ENCODE measurements around the gene CRY2. TPM values are rescaled to one million over a fixed set of nuclear protein-coding genes. Genes with fewer than 3 reads are reported as not detected.

Gene CRY2
- total and polyA plus RNA-seq, 3 donors from 2014 or later, result 80.0 to 124 (median 109) TPM

DNA sequence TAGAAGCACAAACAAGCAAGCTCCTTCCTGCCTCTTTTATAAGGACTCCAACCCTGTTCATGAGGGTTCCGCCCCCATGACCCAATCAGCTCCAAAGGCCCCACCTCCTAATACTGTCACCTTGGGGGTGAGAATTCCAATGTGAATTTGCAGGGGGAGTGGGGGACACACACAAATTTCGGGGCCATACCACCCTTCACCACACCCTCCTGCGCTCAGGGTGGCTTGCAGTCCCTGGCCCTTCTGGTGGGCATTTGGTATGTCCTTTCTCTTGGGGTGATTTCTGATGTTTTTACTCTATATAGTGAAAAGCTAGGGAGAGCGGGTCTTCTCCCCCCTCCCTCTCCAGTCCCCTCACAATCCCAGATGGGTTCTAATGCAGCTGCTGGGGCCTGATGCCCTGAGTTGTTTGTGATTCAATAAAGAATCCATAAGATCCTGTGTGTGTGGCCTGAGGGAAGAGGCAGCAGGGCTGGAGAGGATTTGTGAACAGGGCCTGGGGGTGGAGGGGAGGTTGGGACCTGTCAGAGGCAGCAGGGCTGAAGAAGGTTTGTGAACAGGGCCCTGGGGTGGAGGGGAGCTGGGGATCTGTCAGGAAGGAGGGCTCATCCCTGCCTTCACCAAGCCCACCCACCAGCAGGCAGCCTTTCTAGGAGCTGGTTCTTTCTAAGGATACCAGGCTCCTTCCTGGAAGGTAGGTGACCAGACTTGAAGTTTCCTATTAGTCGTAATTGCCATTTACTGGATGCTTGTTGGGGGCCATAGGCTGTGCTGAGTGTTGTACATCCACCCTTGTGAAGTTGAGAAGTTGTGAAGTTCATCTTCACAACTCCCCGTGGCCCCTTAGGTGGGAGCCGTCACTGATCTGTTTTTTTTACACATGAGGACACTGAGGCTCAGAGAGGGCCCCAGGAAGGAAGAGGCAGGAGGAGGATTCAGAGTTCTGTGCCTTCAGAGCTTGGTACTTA is 34.4 kb upstream of the CRY2 start:
- Histone ChIP-seq H3K9me3 (no peaks in the 10 kb centered on the region), H3K27ac (no peak overlapping the region), H3K36me3 (ENCODE audit: low read depth, missing control alignments) (no peaks in the 10 kb centered on the region), H3K27me3 (no peaks in the 10 kb centered on the region), H3K4me3 (no peak overlapping the region), H3K4me1 (peaks cover 11% of the 10 kb centered on the region)
- 88% methylated on average over 6 to 7 of the region's 7 CpGs for WGBS, 2 donors
- intact Hi-C loops (cut with DNase I; ENCODE audit: low total_unique reads), result no loop called here
- DNase-seq, result no peak
- TF ChIP-seq, protein P1, sequence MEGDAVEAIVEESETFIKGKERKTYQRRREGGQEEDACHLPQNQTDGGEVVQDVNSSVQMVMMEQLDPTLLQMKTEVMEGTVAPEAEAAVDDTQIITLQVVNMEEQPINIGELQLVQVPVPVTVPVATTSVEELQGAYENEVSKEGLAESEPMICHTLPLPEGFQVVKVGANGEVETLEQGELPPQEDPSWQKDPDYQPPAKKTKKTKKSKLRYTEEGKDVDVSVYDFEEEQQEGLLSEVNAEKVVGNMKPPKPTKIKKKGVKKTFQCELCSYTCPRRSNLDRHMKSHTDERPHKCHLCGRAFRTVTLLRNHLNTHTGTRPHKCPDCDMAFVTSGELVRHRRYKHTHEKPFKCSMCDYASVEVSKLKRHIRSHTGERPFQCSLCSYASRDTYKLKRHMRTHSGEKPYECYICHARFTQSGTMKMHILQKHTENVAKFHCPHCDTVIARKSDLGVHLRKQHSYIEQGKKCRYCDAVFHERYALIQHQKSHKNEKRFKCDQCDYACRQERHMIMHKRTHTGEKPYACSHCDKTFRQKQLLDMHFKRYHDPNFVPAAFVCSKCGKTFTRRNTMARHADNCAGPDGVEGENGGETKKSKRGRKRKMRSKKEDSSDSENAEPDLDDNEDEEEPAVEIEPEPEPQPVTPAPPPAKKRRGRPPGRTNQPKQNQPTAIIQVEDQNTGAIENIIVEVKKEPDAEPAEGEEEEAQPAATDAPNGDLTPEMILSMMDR (IDR thresholded peaks at IDR 0.05), result no peak
- TF ChIP-seq POLR2A (IDR thresholded peaks at IDR 0.05), result no peak

DNA sequence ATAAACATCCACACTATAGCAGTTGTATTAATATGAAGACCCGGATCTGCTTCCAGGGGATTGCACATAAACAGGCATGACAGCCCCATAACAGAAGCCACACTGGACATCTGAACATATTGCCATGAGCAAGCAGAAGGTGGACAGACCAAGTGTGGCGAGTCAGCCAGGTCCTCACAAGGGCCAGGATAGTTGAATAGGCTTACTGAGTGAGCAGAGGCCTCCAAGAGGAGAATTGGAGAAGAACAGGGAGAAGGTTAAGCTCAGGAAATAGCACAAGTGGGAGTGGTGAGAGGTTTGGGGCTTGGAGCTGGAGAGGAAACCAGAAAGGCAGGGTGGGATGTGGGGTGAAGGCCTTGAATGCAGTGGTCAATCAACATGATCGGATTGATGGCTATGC is 31.5 kb upstream of the CRY2 start:
- H3K36me3 ChIP-seq (ENCODE audit: low read depth, missing control alignments), result no peaks in the 10 kb centered on the region
- no peaks in the 10 kb centered on the region for H3K27me3 ChIP-seq
- H3K27ac ChIP-seq, result no peak overlapping the region
- no peak for DNase-seq
- intact Hi-C loops (cut with DNase I; ENCODE audit: low total_unique reads), result no loop called here
- TF ChIP-seq, protein P1 (IDR thresholded peaks at IDR 0.05), result no peak
- no peak for TF ChIP-seq POLR2A (IDR thresholded peaks at IDR 0.05)
- 59 to 76% methylated on average over 3 of the region's 3 CpGs for WGBS, 2 donors
- H3K4me3 ChIP-seq, result no peak overlapping the region
- H3K9me3 ChIP-seq, result no peaks in the 10 kb centered on the region
- no peaks in the 10 kb centered on the region for H3K4me1 ChIP-seq

DNA sequence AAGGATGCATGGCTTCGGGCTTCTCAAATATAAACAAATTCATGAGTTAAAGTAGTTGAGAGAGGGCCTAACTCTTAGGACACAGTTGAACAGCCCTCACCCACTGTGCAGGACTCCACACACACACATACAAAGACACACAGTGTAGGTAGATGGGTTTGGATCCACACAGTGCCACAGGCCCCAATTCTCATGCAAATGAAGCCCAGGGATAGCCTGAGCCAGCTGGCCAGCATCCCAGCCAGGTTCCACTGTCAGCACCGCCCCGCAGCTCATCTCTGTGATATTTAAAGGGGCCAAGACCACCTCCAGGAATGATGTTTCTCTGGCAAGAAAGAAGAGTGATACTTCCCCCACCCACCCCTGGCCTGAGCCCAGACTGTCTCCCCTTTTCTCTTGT is 30.7 kb upstream of the CRY2 start:
- Histone ChIP-seq H3K27me3 (no peaks in the 10 kb centered on the region), H3K4me1 (no peaks in the 10 kb centered on the region), H3K27ac (no peak overlapping the region), H3K4me3 (no peak overlapping the region), H3K9me3 (no peaks in the 10 kb centered on the region), H3K36me3 (ENCODE audit: low read depth, missing control alignments) (no peaks in the 10 kb centered on the region)
- TF ChIP-seq, protein P1 (IDR thresholded peaks at IDR 0.05), result no peak
- TF ChIP-seq POLR2A (IDR thresholded peaks at IDR 0.05), result no peak
- WGBS, 2 donors, result 71 to 85% methylated on average over 3 of the region's 3 CpGs
- DNase-seq, result no peak
- intact Hi-C loops (cut with DNase I; ENCODE audit: low total_unique reads), result no loop called here

DNA sequence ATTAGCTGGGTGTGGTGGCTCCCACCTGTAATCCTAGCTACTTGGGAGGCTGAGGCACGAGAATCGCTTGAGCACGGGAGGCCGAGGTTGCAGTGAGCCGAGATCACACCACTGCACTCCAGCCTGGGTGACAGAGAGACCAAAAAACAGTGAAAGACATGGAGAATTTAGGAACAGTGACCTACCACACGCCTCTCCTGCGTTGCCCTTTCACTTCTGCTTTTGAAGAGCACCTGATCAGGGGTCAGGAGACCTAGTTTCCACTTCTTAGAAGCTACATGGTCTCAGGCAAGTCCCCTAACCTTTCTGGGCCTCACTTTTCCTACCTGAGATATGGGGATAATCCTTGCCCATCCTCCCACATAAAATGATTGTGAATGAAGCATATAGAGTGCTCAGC is 30.1 kb upstream of the CRY2 start:
- Histone ChIP-seq H3K27me3 (no peaks in the 10 kb centered on the region), H3K27ac (no peak overlapping the region), H3K4me1 (no peaks in the 10 kb centered on the region), H3K4me3 (no peak overlapping the region), H3K9me3 (no peaks in the 10 kb centered on the region), H3K36me3 (ENCODE audit: low read depth, missing control alignments) (no peaks in the 10 kb centered on the region)
- WGBS, 2 donors, result 73 to 98% methylated on average over 6 to 7 of the region's 7 CpGs
- intact Hi-C loops (cut with DNase I; ENCODE audit: low total_unique reads), result no loop called here
- no peak for DNase-seq
- no peak for TF ChIP-seq POLR2A (IDR thresholded peaks at IDR 0.05)
- TF ChIP-seq, protein P1 (IDR thresholded peaks at IDR 0.05), result no peak
